H1 (cell line): ENCODE measurements around the gene RFX3. TPM values are rescaled to one million over a fixed set of nuclear protein-coding genes. Genes with fewer than 3 reads are reported as not detected.

Source experiments
- CTCF ChIA-PET: fragments of 300-600 bp; sonication (Branson Sonifier 250); formaldehyde crosslinking; loops from one replicate; lab custom pipeline; 2021; ENCODE audit not compliant: partially characterized antibody; lab: Charles Lee
- POLR2A ChIA-PET: fragments of 300-600 bp; sonication (Branson Sonifier 250); formaldehyde crosslinking; loops from one replicate; lab custom pipeline; 2021; ENCODE audit warnings: inconsistent platforms; ENCODE audit not compliant: partially characterized antibody; lab: Charles Lee
- DNase-seq, 2 experiments: peaks; one replicate each; pipeline versions ENCODE4 v3.0.0 to v3.0.0-alpha.2; 2010 to 2022; ENCODE audit warnings: low spot score in 2 of 2, low read depth in 1 of 2, mixed read lengths in 1 of 2
- FAIRE-seq: peaks from 2 replicates; lab custom pipeline; 2011; peaks lifted over from hg19 to GRCh38; lab: Jason Lieb, UNC
- H2AFZ ChIP-seq: 2 replicates; pipeline ENCODE4 v1.8.1; 2012; ENCODE audit warnings: low read length, inconsistent platforms
- H2AK5ac ChIP-seq: 2 replicates; pipeline ENCODE4 v1.6.1; 2013; ENCODE audit warnings: low read depth, low read length
- H2BK120ac ChIP-seq: replicated peaks from 2 replicates; pipeline ENCODE3; 2013; ENCODE audit warnings: low read depth, low read length, inconsistent platforms
- H2BK12ac ChIP-seq: 2 replicates; pipeline ENCODE4 v1.6.1; 2013; ENCODE audit warnings: low read depth, low read length
- H2BK15ac ChIP-seq: 2 replicates; pipeline ENCODE4 v1.6.1; 2013; ENCODE audit warnings: low read length
- H2BK20ac ChIP-seq: 2 replicates; pipeline ENCODE4 v1.6.1; 2013; ENCODE audit warnings: low read length
- H2BK5ac ChIP-seq: 2 replicates; pipeline ENCODE4 v1.6.1; 2013; ENCODE audit warnings: low read depth, low read length
- H3K14ac ChIP-seq: 2 replicates; pipeline ENCODE4 v1.6.1; 2013; ENCODE audit warnings: inconsistent platforms; ENCODE audit not compliant: insufficient read length
- H3K18ac ChIP-seq: 2 replicates; pipeline ENCODE4 v1.6.1; 2013; ENCODE audit warnings: low read length; ENCODE audit errors: extremely low read depth
- H3K23ac ChIP-seq: 2 replicates; pipeline ENCODE4 v1.6.1; 2013; ENCODE audit warnings: inconsistent platforms; ENCODE audit not compliant: insufficient read length
- H3K23me2 ChIP-seq: 2 replicates; pipeline ENCODE4 v1.6.1; 2013; ENCODE audit warnings: low read depth, low read length
- H3K27ac ChIP-seq: 2 replicates; pipeline ENCODE4 v1.6.1; 2011; ENCODE audit warnings: low read depth, low read length, inconsistent platforms
- H3K27me3 ChIP-seq, 4 experiments: replicated peaks in 1 of 4; 1 replicate in 1 of 4; 2 replicates in 3 of 4; pipeline versions ENCODE4 v1.6.1 to v1.8.1; 2011 to 2013; ENCODE audit warnings: low read length in 3 of 4, mild to moderate bottlenecking in 3 of 4, inconsistent platforms in 2 of 4, mixed read lengths in 2 of 4, moderate library complexity in 1 of 4; ENCODE audit not compliant: control insufficient read depth in 3 of 4, insufficient read depth in 3 of 4; ENCODE audit errors: extremely low read depth in 1 of 4
- H3K36me3 ChIP-seq, 4 experiments: 2 replicates each; pipeline versions ENCODE4 v1.6.1 to v1.8.1; 2011 to 2013; ENCODE audit warnings: mild to moderate bottlenecking in 4 of 4, low read length in 3 of 4, moderate library complexity in 2 of 4, control low read depth in 1 of 4, inconsistent platforms in 1 of 4; ENCODE audit not compliant: insufficient read depth in 4 of 4, control insufficient read depth in 2 of 4
- H3K4ac ChIP-seq: replicated peaks from 2 replicates; pipeline ENCODE3; 2013; ENCODE audit warnings: low read length, low read depth, mixed read lengths, inconsistent platforms; ENCODE audit not compliant: insufficient read length
- H3K4me1 ChIP-seq, 4 experiments: replicated peaks in 1 of 4; 1 replicate in 1 of 4; 2 replicates in 3 of 4; pipeline versions ENCODE4 v1.6.1 to v1.8.1; 2011 to 2013; ENCODE audit warnings: low read length in 3 of 4, inconsistent platforms in 2 of 4, mixed read lengths in 1 of 4; ENCODE audit not compliant: insufficient read depth in 4 of 4, control insufficient read depth in 3 of 4
- H3K4me2 ChIP-seq, 2 experiments: 2 replicates each; pipeline versions ENCODE4 v1.6.1 to v1.8.1; 2011 to 2013; ENCODE audit warnings: low read depth in 2 of 2, low read length in 2 of 2, control low read depth in 1 of 2, inconsistent platforms in 1 of 2, mild to moderate bottlenecking in 1 of 2; ENCODE audit not compliant: insufficient read depth in 1 of 2
- H3K4me3 ChIP-seq, 4 experiments: fragments of 200-600, 300-600 bp in 1 of 4; sonication (generic), shearing (Covaris generic), sonication (Bioruptor Twin) in 1 of 4; 2 replicates each; pipeline versions ENCODE4 v1.5.1 to v1.8.1; 2011 to 2016; ENCODE audit warnings: low read length in 4 of 4, low read depth in 3 of 4, control low read depth in 2 of 4, inconsistent platforms in 2 of 4, mild to moderate bottlenecking in 2 of 4, mixed read lengths in 1 of 4, moderate library complexity in 1 of 4; ENCODE audit not compliant: insufficient read depth in 2 of 4; ENCODE audit errors: extremely low read depth in 1 of 4
- H3K56ac ChIP-seq: replicated peaks from 2 replicates; pipeline ENCODE3; 2013; ENCODE audit warnings: low read depth, mild to moderate bottlenecking, mixed read lengths, low read length, inconsistent platforms; ENCODE audit not compliant: insufficient read length
- H3K79me1 ChIP-seq: 2 replicates; pipeline ENCODE4 v1.6.1; 2013; ENCODE audit warnings: low read depth, low read length, control low read depth
- H3K79me2 ChIP-seq, 2 experiments: 2 replicates each; pipeline versions ENCODE4 v1.6.1 to v1.8.1; 2012 to 2013; ENCODE audit warnings: low read length in 2 of 2, mild to moderate bottlenecking in 2 of 2, inconsistent platforms in 1 of 2; ENCODE audit not compliant: insufficient read depth in 2 of 2, control insufficient read depth in 1 of 2
- H3K9ac ChIP-seq, 4 experiments: replicated peaks in 1 of 4; 1 replicate in 1 of 4; 2 replicates in 3 of 4; pipeline versions ENCODE4 v1.6.1 to v1.8.1; 2011 to 2013; ENCODE audit warnings: low read depth in 3 of 4, low read length in 3 of 4, control low read depth in 2 of 4, mild to moderate bottlenecking in 2 of 4, moderate library complexity in 2 of 4, inconsistent platforms in 1 of 4; ENCODE audit errors: extremely low read depth in 1 of 4
- H3K9me3 ChIP-seq, 2 experiments: 2 replicates each; pipeline versions ENCODE4 v1.6.1 to v1.8.1; 2012 to 2013; ENCODE audit warnings: mild to moderate bottlenecking in 2 of 2, moderate library complexity in 2 of 2, control low read depth in 1 of 2, inconsistent platforms in 1 of 2, low read depth in 1 of 2, low read length in 1 of 2, mixed read lengths in 1 of 2; ENCODE audit not compliant: insufficient read depth in 2 of 2
- H4K20me1 ChIP-seq, 2 experiments: replicated peaks in 1 of 2; 2 replicates each; pipeline versions ENCODE3 to v1.8.1; 2011 to 2013; ENCODE audit warnings: inconsistent platforms in 2 of 2, low read length in 2 of 2, mild to moderate bottlenecking in 1 of 2; ENCODE audit not compliant: insufficient read depth in 2 of 2, control insufficient read depth in 1 of 2
- H4K5ac ChIP-seq: 2 replicates; pipeline ENCODE4 v1.6.1; 2013; ENCODE audit warnings: low read length, low read depth, mixed read lengths, inconsistent platforms; ENCODE audit not compliant: insufficient read length
- H4K8ac ChIP-seq: 2 replicates; pipeline ENCODE4 v1.8.0; 2013; ENCODE audit warnings: mild to moderate bottlenecking, moderate library complexity, low read length, inconsistent platforms; ENCODE audit not compliant: insufficient read depth; ENCODE audit errors: extremely low read depth
- H4K91ac ChIP-seq: replicated peaks from 2 replicates; pipeline ENCODE3; 2013; ENCODE audit warnings: low read length, mixed read lengths, inconsistent platforms; ENCODE audit not compliant: insufficient read length
- BRCA1 ChIP-seq: IDR thresholded peaks from 2 replicates; pipeline ENCODE4 v1.6.1; 2012; ENCODE audit warnings: low read depth, low read length, improper control_type of control experiment
- EGR1 ChIP-seq: IDR thresholded peaks from 2 replicates; pipeline ENCODE4 v1.6.1; 2011; ENCODE audit warnings: low read depth, low read length, borderline replicate concordance
- JUND ChIP-seq: IDR thresholded peaks from 2 replicates; pipeline ENCODE4 v1.6.1; 2011; ENCODE audit warnings: mild to moderate bottlenecking, improper control_type of control experiment, low read length
- KDM5A ChIP-seq: fragments of 200-600 bp; IDR thresholded peaks from 2 replicates; pipeline ENCODE4 v1.7.1; 2012; ENCODE audit warnings: mild to moderate bottlenecking, low read length, inconsistent platforms, mixed read lengths
- MAFK ChIP-seq: IDR thresholded peaks from 2 replicates; pipeline ENCODE4 v1.6.1; 2012; ENCODE audit warnings: low read depth, mild to moderate bottlenecking, improper control_type of control experiment, low read length
- SIRT6 ChIP-seq: IDR thresholded peaks from one replicate; pipeline ENCODE4 v1.7.1; 2012; ENCODE audit warnings: low read length, inconsistent platforms
- SRF ChIP-seq: IDR thresholded peaks from 2 replicates; pipeline ENCODE4 v1.6.1; 2011; ENCODE audit warnings: mild to moderate bottlenecking, low read depth, low read length, moderate library complexity
- TBP ChIP-seq: IDR thresholded peaks from 2 replicates; pipeline ENCODE4 v1.6.1; 2011; ENCODE audit warnings: low read depth, low read length, improper control_type of control experiment
- ZNF274 ChIP-seq: IDR thresholded peaks from 2 replicates; pipeline ENCODE4 v1.7.0; 2012; ENCODE audit warnings: low read length, borderline replicate concordance; ENCODE audit errors: extremely low read depth
- WGBS, 2 experiments: shearing (Covaris generic) in 1 of 2; methylation state at CpG; one replicate each; pipeline versions ENCODE4 v1.1.6 to v1.1.7; 2013 to 2015; ENCODE audit warnings: low lambda C conversion rate in 2 of 2, mixed read lengths in 2 of 2, inconsistent platforms in 1 of 2, low coverage in 1 of 2, missing lambda C conversion rate in 1 of 2; ENCODE audit not compliant: insufficient replicate concordance in 2 of 2, insufficient coverage in 1 of 2, insufficient read length in 1 of 2; ENCODE audit errors: extremely low coverage in 1 of 2, missing lambda C conversion rate in 1 of 2; 5-methylcytosine and 5-hydroxymethylcytosine counted together
- polyA plus RNA-seq, 7 experiments: library from polyadenylated mRNA; depleted of rRNA in 3 of 7; stranded (reverse) in 5 of 7; unstranded in 2 of 7; fragments of >200 nt in 5 of 7; fragments of 200-250 nt in 2 of 7; gene quantifications; 1 replicate in 5 of 7; 2 replicates in 1 of 7; 4 replicates in 1 of 7; pipeline versions ENCODE4 v1.2.1 to v1.2.3, GENCODE V29; 2011 to 2013; ENCODE audit warnings: missing spikeins in 2 of 7, mixed read lengths in 2 of 7
- total RNA-seq: library from RNA; stranded (reverse); fragmentation: NEBNext Ultra II Directional; extraction: Animal tissue kit (Norgen Biotek cat#: 25700); gene quantifications from 2 replicates; pipeline ENCODE4 v1.2.1, GENCODE V29; 2021

The RFX3 gene
- total and polyA plus RNA-seq, 2 of the 8 experiments (the other 6 are each of a cell fraction or from before 2014, with no cell fraction given) = 4.9 to 22.6 TPM

DNA sequence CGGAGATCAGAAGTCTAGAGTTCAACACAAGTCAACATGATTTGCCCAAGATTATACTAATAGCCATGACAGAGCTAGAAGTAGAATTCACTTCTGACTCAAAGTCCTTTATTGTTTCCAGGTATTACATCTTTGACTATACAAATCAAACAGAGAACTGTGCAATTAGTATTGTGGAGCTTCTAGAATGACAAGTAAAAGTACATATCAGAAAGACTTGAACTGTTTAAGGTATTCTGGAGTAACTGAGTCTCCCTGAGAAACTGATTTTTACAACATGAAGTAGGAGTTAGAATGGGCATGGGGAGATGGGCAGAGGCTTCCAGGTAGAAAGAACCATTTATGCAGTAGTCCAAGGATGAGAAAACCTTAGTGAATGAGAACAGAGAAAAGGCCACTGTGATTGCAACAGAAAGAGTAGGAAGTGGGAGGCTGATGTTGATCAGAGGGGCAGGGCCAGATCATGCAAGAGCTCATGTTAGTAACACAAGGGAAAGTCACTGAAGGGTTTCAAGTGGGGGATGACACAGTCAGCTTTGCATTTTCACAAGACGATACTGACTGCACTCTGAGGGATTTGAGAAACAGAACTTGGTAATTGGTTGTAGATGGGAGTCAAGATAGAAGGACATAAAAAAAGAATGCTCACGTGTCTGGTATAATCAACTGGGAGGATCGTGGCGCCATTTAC, 280.7 kb downstream of the RFX3 start:
- no peak overlapping the region for H3K4me3 ChIP-seq
- no peak overlapping the region for H4K8ac ChIP-seq
- H3K79me1 ChIP-seq = no peaks in the 10 kb centered on the region
- H3K23ac ChIP-seq = no peak overlapping the region
- H3K36me3 ChIP-seq = no peaks in the 10 kb centered on the region
- no peaks in the 10 kb centered on the region for H3K23me2 ChIP-seq
- no peak overlapping the region for H3K4ac ChIP-seq
- H3K79me2 ChIP-seq = no peaks in the 10 kb centered on the region
- FAIRE-seq = no peak
- no peak overlapping the region for H3K4me2 ChIP-seq
- H2BK20ac ChIP-seq = no peak overlapping the region
- no peak overlapping the region for H3K56ac ChIP-seq
- no peak overlapping the region for H2BK120ac ChIP-seq
- DNase-seq = no peak
- WGBS, 2 experiments = 91% methylated on average over 5 of the region's 5 CpGs; no CpG with 5 or more reads in 1 of the 2 experiments
- no peak overlapping the region for H2AFZ ChIP-seq
- TF ChIP-seq ZNF274 (no peak), TBP (no peak), SIRT6 (no peak), SRF (no peak), EGR1 (no peak), BRCA1 (no peak), MAFK (no peak), JUND (no peak), KDM5A (no peak)
- no peak overlapping the region for H4K5ac ChIP-seq
- H3K9me3 ChIP-seq = no peaks in the 10 kb centered on the region
- ChIA-PET POLR2A (no interaction called here), CTCF (interaction anchor here (0.7 to 5.1 kb wide), 4 partner anchors 21 to 197 kb away, joined by 3 to 44 read pairs (median 4); no protein-coding TSS in a partner anchor)
- H4K91ac ChIP-seq = no peak overlapping the region
- H2BK5ac ChIP-seq = no peak overlapping the region
- H4K20me1 ChIP-seq = no peaks in the 10 kb centered on the region
- no peak overlapping the region for H3K18ac ChIP-seq
- no peaks in the 10 kb centered on the region for H3K27me3 ChIP-seq
- H2BK15ac ChIP-seq = no peak overlapping the region
- no peak overlapping the region for H3K27ac ChIP-seq
- H3K4me1 ChIP-seq = peaks cover 0 to 5% (median 2%) of the 10 kb centered on the region in 4 experiments; a peak in 4 of 7 replicates
- H2AK5ac ChIP-seq = no peak overlapping the region
- no peak overlapping the region for H3K9ac ChIP-seq
- H2BK12ac ChIP-seq = no peak overlapping the region
- no peak overlapping the region for H3K14ac ChIP-seq
